Stimulated activated CD8-positive, alpha-beta memory T cell treated with anti-CD3 and anti-CD28 coated beads, Interleukin-12 subunit alpha, Interleukin-12 subunit beta, amount 100 ng/mL, for 4 hours (primary cell): ENCODE results near the gene ASB16.

Experiments
- DNase-seq: peaks from one replicate; pipeline ENCODE4 v3.0.0-alpha.2; 2020; ENCODE audit warnings: low read depth

Gene ASB16

GRCh38 chr17:44209786-44210341 is 39.4 kb downstream of the ASB16 start:
- DNase-seq, result no peak

GRCh38 chr17:44210342-44211192 is 40.1 kb downstream of the ASB16 start:
- DNase-seq, result peak; percentile 83

GRCh38 chr17:44211281-44212265 is 41.1 kb downstream of the ASB16 start:
- DNase-seq, result no peak

GRCh38 chr17:44212507-44213402 is 42.3 kb downstream of the ASB16 start:
- DNase-seq, result no peak

GRCh38 chr17:44213403-44214229 is 43.1 kb downstream of the ASB16 start:
- no peak for DNase-seq

GRCh38 chr17:44214230-44214494 is 43.7 kb downstream of the ASB16 start:
- no peak for DNase-seq

GRCh38 chr17:44214896-44215295 is 44.4 kb downstream of the ASB16 start:
- DNase-seq, result no peak

- DNase-seq, result no peak
Measured at GRCh38 chr17:44216173-44216572, 45.7 kb downstream of the ASB16 start.

- no peak for DNase-seq
Measured at GRCh38 chr17:44216694-44217093, 46.2 kb downstream of the ASB16 start.

GRCh38 chr17:44217738-44218343 is 47.3 kb downstream of the ASB16 start:
- DNase-seq, result no peak

- DNase-seq, result peak; percentile 86
Measured at GRCh38 chr17:44218344-44219107, 48.0 kb downstream of the ASB16 start.

- DNase-seq, result peak; percentile 63
Measured at GRCh38 chr17:44219108-44219615, 48.7 kb downstream of the ASB16 start.

- peak; percentile 67 for DNase-seq
Measured at GRCh38 chr17:44219616-44220212, 49.2 kb downstream of the ASB16 start, which contains the start of gene UBTF. UBTF (minus strand) TSS chr17:44219675; CDS start chr17:44218229, 1,446 bp downstream.

GRCh38 chr17:44220213-44221083 is 49.9 kb downstream of the ASB16 start:
- peak; percentile 41 for DNase-seq

- DNase-seq, result peak; percentile 29
Measured at GRCh38 chr17:44221084-44221861, 50.8 kb downstream of the ASB16 start.

GRCh38 chr17:44221862-44222111 is 51.3 kb downstream of the ASB16 start:
- DNase-seq, result no peak
